IMR-90 (cell line): ENCODE results near the gene ZNF549. TPM values are rescaled to one million over a fixed set of nuclear protein-coding genes. Genes with fewer than 3 reads are reported as not detected.

ENCODE experiments used
- ATAC-seq: fragments of 200-7000 bp; cut with Tn5 transposase; 2 replicates; pipeline ENCODE4 v1.9.1; 2020; ENCODE audit warnings: low read depth, mild to moderate bottlenecking, moderate library complexity
- BruUV-seq: library from RNA; stranded (reverse); fragments of 400-500 nt; replicated peaks from 2 replicates; lab custom pipeline; 2021; lab: Mats Ljungman, UMichigan
- CTCF ChIA-PET: fragments of 300-600 bp; formaldehyde crosslinking; extraction: SDS; loops from one replicate; lab custom pipeline; 2021; ENCODE audit warnings: antibody characterized with exemption; lab: Yijun Ruan, JAX
- POLR2A ChIA-PET: fragments of 300-600 bp; sonication (Branson Sonifier 250); formaldehyde crosslinking; loops from one replicate; lab custom pipeline; 2022; ENCODE audit warnings: antibody characterized with exemption; ENCODE audit not compliant: unreplicated experiment; lab: Charles Lee
- DNase-seq: peaks from one replicate; pipeline ENCODE4 v3.0.0; 2013
- H2AFZ ChIP-seq: replicated peaks from 2 replicates; pipeline ENCODE3; 2013; ENCODE audit warnings: low read length, mild to moderate bottlenecking; ENCODE audit not compliant: poor library complexity
- H2AK5ac ChIP-seq: 2 replicates; pipeline ENCODE4 v1.6.1; 2013; ENCODE audit warnings: low read depth, low read length, inconsistent platforms
- H2AK9ac ChIP-seq: replicated peaks from 2 replicates; pipeline ENCODE3; 2013; ENCODE audit warnings: mild to moderate bottlenecking, low read depth, low read length, moderate library complexity; ENCODE audit not compliant: poor library complexity
- H2BK120ac ChIP-seq: 2 replicates; pipeline ENCODE4 v1.6.1; 2013; ENCODE audit warnings: low read depth, low read length, inconsistent platforms
- H2BK15ac ChIP-seq: 3 replicates; pipeline ENCODE4 v1.6.1; 2013; ENCODE audit warnings: low read depth, low read length, inconsistent platforms
- H2BK20ac ChIP-seq: 2 replicates; pipeline ENCODE4 v1.6.1; 2013; ENCODE audit warnings: low read depth, mild to moderate bottlenecking, inconsistent platforms, low read length, moderate library complexity
- H2BK5ac ChIP-seq: 2 replicates; pipeline ENCODE4 v1.6.1; 2013; ENCODE audit warnings: mild to moderate bottlenecking, low read depth, low read length, inconsistent platforms; ENCODE audit not compliant: poor library complexity, severe bottlenecking
- H3K14ac ChIP-seq: replicated peaks from 2 replicates; pipeline ENCODE4 v1.6.1; 2013; ENCODE audit warnings: low read depth, low read length, inconsistent platforms
- H3K18ac ChIP-seq: 2 replicates; pipeline ENCODE4 v1.6.1; 2013; ENCODE audit warnings: low read depth, low read length, control low read depth
- H3K23ac ChIP-seq: 2 replicates; pipeline ENCODE4 v1.6.1; 2013; ENCODE audit warnings: low read depth, low read length, inconsistent platforms
- H3K27ac ChIP-seq: 2 replicates; pipeline ENCODE4 v1.5.1; 2013; ENCODE audit warnings: mild to moderate bottlenecking, control low read depth, low read length; ENCODE audit not compliant: insufficient read depth
- H3K27me3 ChIP-seq: 2 replicates; pipeline ENCODE4 v1.6.1; 2013; ENCODE audit warnings: low read length; ENCODE audit not compliant: control insufficient read depth, insufficient read depth
- H3K36me3 ChIP-seq: 2 replicates; pipeline ENCODE4 v1.6.1; 2013; ENCODE audit warnings: low read length, mixed read lengths; ENCODE audit not compliant: control insufficient read depth, insufficient read depth
- H3K4ac ChIP-seq: 2 replicates; pipeline ENCODE4 v1.6.1; 2013; ENCODE audit warnings: low read depth, low read length, inconsistent platforms
- H3K4me1 ChIP-seq: 2 replicates; pipeline ENCODE4 v1.6.1; 2013; ENCODE audit warnings: low read length, mixed read lengths; ENCODE audit not compliant: control insufficient read depth, insufficient read depth
- H3K4me2 ChIP-seq: 2 replicates; pipeline ENCODE4 v1.6.1; 2013; ENCODE audit warnings: low read depth, mild to moderate bottlenecking, control low read depth, low read length, moderate library complexity
- H3K4me3 ChIP-seq: 2 replicates; pipeline ENCODE4 v1.5.1; 2013; ENCODE audit warnings: low read depth, mild to moderate bottlenecking, control low read depth, low read length, moderate library complexity; ENCODE audit not compliant: insufficient read depth
- H3K56ac ChIP-seq: 2 replicates; pipeline ENCODE4 v1.6.1; 2013; ENCODE audit warnings: low read length, inconsistent platforms; ENCODE audit not compliant: insufficient read depth; ENCODE audit errors: extremely low read depth
- H3K79me1 ChIP-seq, 2 experiments: 2 replicates each; pipeline ENCODE4 v1.6.1; 2013; ENCODE audit warnings: low read length in 2 of 2, inconsistent platforms in 1 of 2, low read depth in 1 of 2
- H3K9ac ChIP-seq: 2 replicates; pipeline ENCODE4 v1.6.1; 2013; ENCODE audit warnings: low read depth, low read length, control low read depth
- H3K9me1 ChIP-seq: 2 replicates; pipeline ENCODE4 v1.6.1; 2013; ENCODE audit warnings: low read length, inconsistent platforms; ENCODE audit not compliant: insufficient read depth
- H3K9me3 ChIP-seq: 2 replicates; pipeline ENCODE4 v1.6.1; 2013; ENCODE audit warnings: low read length; ENCODE audit not compliant: control insufficient read depth, insufficient read depth
- H4K20me1 ChIP-seq: 2 replicates; pipeline ENCODE4 v1.6.1; 2013; ENCODE audit warnings: low read length, inconsistent platforms; ENCODE audit not compliant: insufficient read depth
- H4K5ac ChIP-seq: 2 replicates; pipeline ENCODE4 v1.6.1; 2013; ENCODE audit warnings: mild to moderate bottlenecking, low read depth, low read length, control low read depth
- H4K8ac ChIP-seq, 2 experiments: 2 replicates each; pipeline ENCODE4 v1.6.1; 2013; ENCODE audit warnings: low read depth in 2 of 2, low read length in 2 of 2, control low read depth in 1 of 2, inconsistent platforms in 1 of 2
- H4K91ac ChIP-seq: 2 replicates; pipeline ENCODE4 v1.6.1; 2013; ENCODE audit warnings: low read depth, low read length, inconsistent platforms; ENCODE audit not compliant: insufficient read depth
- BHLHE40 ChIP-seq: fragments of 150-350 bp; IDR thresholded peaks from 2 replicates; pipeline ENCODE4 v1.6.1; 2016; ENCODE audit warnings: mild to moderate bottlenecking, low read depth, low read length
- CEBPB ChIP-seq: IDR thresholded peaks from 2 replicates; pipeline ENCODE4 v1.6.1; 2012; ENCODE audit warnings: low read depth, low read length, improper control_type of control experiment
- CHD1 ChIP-seq: IDR thresholded peaks from 2 replicates; pipeline ENCODE4 v1.6.1; 2012; ENCODE audit warnings: low read depth, low read length, improper control_type of control experiment
- CTCF ChIP-seq: conservative IDR thresholded peaks from 2 replicates; pipeline ENCODE4 v1.5.1; 2012; ENCODE audit warnings: mild to moderate bottlenecking, low read depth, low read length, improper control_type of control experiment
- ELK1 ChIP-seq: fragments of 150-350 bp; IDR thresholded peaks from 2 replicates; pipeline ENCODE4 v1.6.1; 2016; ENCODE audit warnings: low read depth, mild to moderate bottlenecking, low read length, moderate library complexity, borderline replicate concordance
- FOS ChIP-seq: fragments of 150-350 bp; IDR thresholded peaks from 2 replicates; pipeline ENCODE4 v1.6.1; 2016; ENCODE audit warnings: low read depth, low read length
- MAZ ChIP-seq: IDR thresholded peaks from 2 replicates; pipeline ENCODE4 v1.6.1; 2012; ENCODE audit warnings: low read depth, mild to moderate bottlenecking, low read length, improper control_type of control experiment, moderate library complexity, borderline replicate concordance
- MXI1 ChIP-seq: IDR thresholded peaks from 2 replicates; pipeline ENCODE4 v1.6.1; 2012; ENCODE audit warnings: low read depth, mild to moderate bottlenecking, low read length, moderate library complexity, borderline replicate concordance
- NFE2L2 ChIP-seq: fragments of 150-350 bp; IDR thresholded peaks from 2 replicates; pipeline ENCODE4 v1.6.1; 2016; ENCODE audit warnings: low read depth, mild to moderate bottlenecking, low read length
- POLR2A ChIP-seq: IDR thresholded peaks from 2 replicates; pipeline ENCODE4 v1.6.1; 2012; ENCODE audit warnings: mild to moderate bottlenecking, low read depth, low read length
- RCOR1 ChIP-seq: IDR thresholded peaks from 2 replicates; pipeline ENCODE4 v1.6.1; 2012; ENCODE audit warnings: mild to moderate bottlenecking, low read length, improper control_type of control experiment; ENCODE audit not compliant: insufficient replicate concordance
- RFX5 ChIP-seq: IDR thresholded peaks from 2 replicates; pipeline ENCODE4 v1.8.0; 2012; ENCODE audit warnings: low read depth, mild to moderate bottlenecking, low read length, moderate library complexity
- SMC3 ChIP-seq: fragments of 150-350 bp; IDR thresholded peaks from 2 replicates; pipeline ENCODE4 v1.6.1; 2016; ENCODE audit warnings: low read depth, mild to moderate bottlenecking, antibody characterized with exemption, low read length, moderate library complexity
- USF2 ChIP-seq: fragments of 150-350 bp; IDR thresholded peaks from 2 replicates; pipeline ENCODE4 v1.6.1; 2017; ENCODE audit warnings: mild to moderate bottlenecking, antibody characterized with exemption, low read length, low read depth
- WGBS, 2 experiments: methylation state at CpG; one replicate each; pipeline versions ENCODE4 v1.1.5 to v1.1.7; 2013; ENCODE audit warnings: missing lambda C conversion rate in 2 of 2; ENCODE audit not compliant: insufficient read length in 1 of 2; ENCODE audit errors: extremely low coverage in 2 of 2; 5-methylcytosine and 5-hydroxymethylcytosine counted together
- dilution Hi-C: fragments of 300-500 bp; cut with HindIII; formaldehyde crosslinking; loops from one replicate; pipeline ENCODE4 v1.14.3; 2018; ENCODE audit warnings: low sequenced_read_pairs; ENCODE audit not compliant: unreplicated experiment
- in situ Hi-C: fragments of 300-500 bp; cut with MboI; formaldehyde crosslinking; loops from 3 replicates; pipeline ENCODE4 v1.14.3; 2019; ENCODE audit warnings: low sequenced_read_pairs, inconsistent platforms, mixed read lengths
- intact Hi-C: fragments of 100-400 bp; cut with micrococcal nuclease; formaldehyde crosslinking; loops from 2 replicates; pipeline ENCODE4 v1.10.0; 2022
- polyA plus RNA-seq, 3 experiments: library from polyadenylated mRNA; depleted of rRNA; stranded (reverse); fragments of >200 nt; gene quantifications; 2 replicates each; pipeline ENCODE4 v1.2.3, GENCODE V29; 2012; ENCODE audit warnings: low replicate concordance in 1 of 3
- total RNA-seq: library from RNA; depleted of rRNA; stranded (reverse); fragments of >200 nt; gene quantifications from 2 replicates; pipeline ENCODE4 v1.2.3, GENCODE V29; 2012

ZNF549 gene
- total and polyA plus RNA-seq, 2 of the 4 experiments (the other 2 are of a cell fraction): 2.4 to 8.6 TPM

GRCh38 chr19:57563547-57563946, 36.4 kb downstream of the ZNF549 start:
- Histone ChIP-seq H3K27me3 (no peaks in the 10 kb centered on the region), H2AK9ac (no peak overlapping the region), H3K9ac (no peak overlapping the region), H3K4me3 (no peak overlapping the region), H3K56ac (no peak overlapping the region), H3K9me3 (peaks cover 46% of the 10 kb centered on the region), H3K79me1 (peaks cover 2 to 10% of the 10 kb centered on the region in 2 experiments; a peak in 2 of 4 replicates), H2BK20ac (no peak overlapping the region), H3K27ac (no peak overlapping the region), H4K91ac (no peak overlapping the region), H4K20me1 (no peaks in the 10 kb centered on the region), H3K36me3 (no peaks in the 10 kb centered on the region), H3K18ac (no peak overlapping the region), H2BK120ac (no peak overlapping the region), H3K14ac (no peak overlapping the region), H4K5ac (no peak overlapping the region), H3K23ac (no peak overlapping the region), H2AFZ (no peak overlapping the region), H3K4me2 (no peak overlapping the region), H2AK5ac (no peak overlapping the region), H3K4me1 (peaks cover 2% of the 10 kb centered on the region), H2BK15ac (no peak overlapping the region), H2BK5ac (no peak overlapping the region), H4K8ac (no peak overlapping the region), H3K9me1 (no peaks in the 10 kb centered on the region), H3K4ac (no peak overlapping the region)
- DNase-seq: no peak
- intact Hi-C loops (no loop called here), in situ Hi-C loops (no loop called here), dilution Hi-C loops (no loop called here)
- ChIA-PET POLR2A (no interaction called here), CTCF (no interaction called here)
- TF ChIP-seq RFX5 (no peak), NFE2L2 (no peak), CEBPB (no peak), USF2 (no peak), SMC3 (no peak), MXI1 (no peak), POLR2A (no peak), CTCF (no peak), MAZ (no peak), ELK1 (no peak), FOS (no peak), BHLHE40 (no peak), RCOR1 (no peak), CHD1 (no peak)
- ATAC-seq: no peak
- BruUV-seq: no TSS peak
- WGBS, 2 experiments: no CpG with 5 or more reads among the region's 1 CpG
